MM.1S (cell line): Measurements from ENCODE around the gene TMPRSS11D.

ENCODE experiments used
- DNase-seq: peaks from one replicate; pipeline ENCODE4 v3.0.0-alpha.2; 2015
- H2AFZ ChIP-seq: fragments of 300-600 bp; sonication (generic); 2 replicates; pipeline ENCODE4 v1.6.0; 2016; ENCODE audit warnings: antibody characterized with exemption, low read length
- H3F3A ChIP-seq: fragments of 300-600 bp; sonication (generic); 2 replicates; pipeline ENCODE4 v1.6.1; 2016; ENCODE audit warnings: mild to moderate bottlenecking, antibody characterized with exemption, low read length, moderate library complexity, mixed read lengths; ENCODE audit not compliant: insufficient read depth
- H3K27ac ChIP-seq: fragments of 300-600 bp; sonication (generic); 2 replicates; pipeline ENCODE4 v1.5.1; 2016; ENCODE audit warnings: mild to moderate bottlenecking, low read length
- H3K27me3 ChIP-seq: fragments of 300-600 bp; sonication (generic); replicated peaks from 2 replicates; pipeline ENCODE4 v1.6.0; 2016; ENCODE audit warnings: low read length; ENCODE audit not compliant: insufficient read depth
- H3K36me3 ChIP-seq: fragments of 300-600 bp; sonication (generic); replicated peaks from 2 replicates; pipeline ENCODE4 v1.6.1; 2016; ENCODE audit warnings: mild to moderate bottlenecking, low read length, mixed read lengths; ENCODE audit not compliant: insufficient read depth
- H3K4me1 ChIP-seq: fragments of 300-600 bp; sonication (generic); 2 replicates; pipeline ENCODE4 v1.6.1; 2016; ENCODE audit warnings: low read length, mixed read lengths
- H3K4me2 ChIP-seq: fragments of 300-600 bp; sonication (generic); 2 replicates; pipeline ENCODE4 v1.6.0; 2016; ENCODE audit warnings: low read depth, low read length
- H3K4me3 ChIP-seq: fragments of 300-600 bp; sonication (generic); 2 replicates; pipeline ENCODE4 v1.5.1; 2016; ENCODE audit warnings: low read length, mixed read lengths
- H3K79me2 ChIP-seq: fragments of 300-600 bp; sonication (generic); 2 replicates; pipeline ENCODE4 v1.6.1; 2016; ENCODE audit warnings: mixed run types, low read length, mixed read lengths
- H3K9ac ChIP-seq: fragments of 300-600 bp; sonication (generic); 2 replicates; pipeline ENCODE4 v1.6.1; 2016; ENCODE audit warnings: low read length, mixed read lengths
- H3K9me2 ChIP-seq: fragments of 300-600 bp; sonication (generic); replicated peaks from 2 replicates; pipeline ENCODE4 v1.6.1; 2016; ENCODE audit warnings: mild to moderate bottlenecking, low read length, mixed read lengths; ENCODE audit not compliant: insufficient read depth
- H3K9me3 ChIP-seq: fragments of 300-600 bp; sonication (generic); replicated peaks from 2 replicates; pipeline ENCODE4 v1.6.1; 2016; ENCODE audit warnings: mild to moderate bottlenecking, low read length, mixed read lengths; ENCODE audit not compliant: insufficient read depth
- H4K20me1 ChIP-seq: fragments of 300-600 bp; sonication (generic); 2 replicates; pipeline ENCODE4 v1.6.1; 2016; ENCODE audit warnings: mild to moderate bottlenecking, low read length, moderate library complexity, mixed read lengths; ENCODE audit not compliant: insufficient read depth
- CTCF ChIP-seq: fragments of 300-600 bp; sonication (generic); IDR thresholded peaks from 2 replicates; pipeline ENCODE4 v1.5.1; 2016; ENCODE audit warnings: antibody characterized with exemption, low read length, mixed read lengths
- EZH2 ChIP-seq: fragments of 300-600 bp; sonication (generic); optimal IDR thresholded peaks from 2 replicates; pipeline ENCODE3; 2017; ENCODE audit warnings: low read depth, mild to moderate bottlenecking, antibody characterized with exemption, low read length, mixed read lengths
- EZH2phosphoT487 ChIP-seq: fragments of 300-600 bp; sonication (generic); IDR thresholded peaks from 2 replicates; pipeline ENCODE4 v1.6.1; 2018; ENCODE audit warnings: antibody characterized with exemption, low read length

The TMPRSS11D gene

GRCh38 chr4:67776746-67777145, 107.1 kb downstream of the TMPRSS11D start:
- no peak overlapping the region for H3K9ac ChIP-seq
- no peak overlapping the region for H2AFZ ChIP-seq
- H3K36me3 ChIP-seq = no peaks in the 10 kb centered on the region
- no peak overlapping the region for H3K4me3 ChIP-seq
- H3K79me2 ChIP-seq = no peaks in the 10 kb centered on the region
- no peaks in the 10 kb centered on the region for H3F3A ChIP-seq
- DNase-seq = no peak
- no peak overlapping the region for H3K4me2 ChIP-seq
- no peaks in the 10 kb centered on the region for H3K27me3 ChIP-seq
- no peaks in the 10 kb centered on the region for H3K9me3 ChIP-seq
- H4K20me1 ChIP-seq = no peaks in the 10 kb centered on the region
- no peak overlapping the region for H3K27ac ChIP-seq
- no peaks in the 10 kb centered on the region for H3K4me1 ChIP-seq
- no peaks in the 10 kb centered on the region for H3K9me2 ChIP-seq
- TF ChIP-seq CTCF (no peak), EZH2phosphoT487 (no peak), EZH2 (no peak)
